C4-2B (cell line): ENCODE data around the gene RIPOR3.

Experiments used
- ZFX ChIP-seq: fragments of 450-650 bp; IDR thresholded peaks from 2 replicates; pipeline ENCODE4 v1.6.1; 2017
- TF ChIP-seq, protein P1 (sequence below): fragments of 450-650 bp; conservative IDR thresholded peaks from 2 replicates; pipeline ENCODE4 v1.5.1; 2017; ENCODE audit warnings: mild to moderate bottlenecking

- no peak for TF ChIP-seq ZFX
- TF ChIP-seq, protein P1, sequence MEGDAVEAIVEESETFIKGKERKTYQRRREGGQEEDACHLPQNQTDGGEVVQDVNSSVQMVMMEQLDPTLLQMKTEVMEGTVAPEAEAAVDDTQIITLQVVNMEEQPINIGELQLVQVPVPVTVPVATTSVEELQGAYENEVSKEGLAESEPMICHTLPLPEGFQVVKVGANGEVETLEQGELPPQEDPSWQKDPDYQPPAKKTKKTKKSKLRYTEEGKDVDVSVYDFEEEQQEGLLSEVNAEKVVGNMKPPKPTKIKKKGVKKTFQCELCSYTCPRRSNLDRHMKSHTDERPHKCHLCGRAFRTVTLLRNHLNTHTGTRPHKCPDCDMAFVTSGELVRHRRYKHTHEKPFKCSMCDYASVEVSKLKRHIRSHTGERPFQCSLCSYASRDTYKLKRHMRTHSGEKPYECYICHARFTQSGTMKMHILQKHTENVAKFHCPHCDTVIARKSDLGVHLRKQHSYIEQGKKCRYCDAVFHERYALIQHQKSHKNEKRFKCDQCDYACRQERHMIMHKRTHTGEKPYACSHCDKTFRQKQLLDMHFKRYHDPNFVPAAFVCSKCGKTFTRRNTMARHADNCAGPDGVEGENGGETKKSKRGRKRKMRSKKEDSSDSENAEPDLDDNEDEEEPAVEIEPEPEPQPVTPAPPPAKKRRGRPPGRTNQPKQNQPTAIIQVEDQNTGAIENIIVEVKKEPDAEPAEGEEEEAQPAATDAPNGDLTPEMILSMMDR = no peak
Measured at GRCh38 chr20:50538276-50538675, 153.1 kb downstream of the RIPOR3 start.
